Mucosa of stomach (tissue), 1 donor: ENCODE results near the gene RNF32.
"Not testable (repeated sequence)": the region's sequence is repeated elsewhere in the genome, so short reads cannot be mapped to it uniquely, and the experiment has no call there.

ENCODE experiments used
- H3K27me3 ChIP-seq: one replicate; pipeline ENCODE4 v1.7.0; 2013; ENCODE audit warnings: mild to moderate bottlenecking, low read length; ENCODE audit not compliant: control insufficient read depth, insufficient read depth
- H3K36me3 ChIP-seq: one replicate; pipeline ENCODE4 v1.7.0; 2013; ENCODE audit warnings: low read length; ENCODE audit not compliant: control insufficient read depth, insufficient read depth
- H3K4me1 ChIP-seq: one replicate; pipeline ENCODE4 v1.7.0; 2013; ENCODE audit warnings: mild to moderate bottlenecking, low read length; ENCODE audit not compliant: control insufficient read depth, insufficient read depth
- H3K4me3 ChIP-seq: one replicate; pipeline ENCODE4 v1.7.0; 2013; ENCODE audit warnings: low read length
- H3K9ac ChIP-seq: one replicate; pipeline ENCODE4 v1.7.0; 2013; ENCODE audit warnings: mild to moderate bottlenecking, low read length, moderate library complexity
- H3K9me3 ChIP-seq: one replicate; pipeline ENCODE4 v1.7.0; 2013; ENCODE audit warnings: mild to moderate bottlenecking, low read length, moderate library complexity; ENCODE audit not compliant: control insufficient read depth
- donor health status: Pancreatic carcinoma.

RNF32 gene

GRCh38 chr7:156673454-156673853, 32.9 kb downstream of the RNF32 start:
- Histone ChIP-seq H3K4me1 (peaks cover 2% of the 10 kb centered on the region), H3K27me3 (no peaks in the 10 kb centered on the region), H3K4me3 (no peak overlapping the region), H3K9me3 (no peaks in the 10 kb centered on the region), H3K36me3 (no peaks in the 10 kb centered on the region), H3K9ac (no peak overlapping the region)

DNA sequence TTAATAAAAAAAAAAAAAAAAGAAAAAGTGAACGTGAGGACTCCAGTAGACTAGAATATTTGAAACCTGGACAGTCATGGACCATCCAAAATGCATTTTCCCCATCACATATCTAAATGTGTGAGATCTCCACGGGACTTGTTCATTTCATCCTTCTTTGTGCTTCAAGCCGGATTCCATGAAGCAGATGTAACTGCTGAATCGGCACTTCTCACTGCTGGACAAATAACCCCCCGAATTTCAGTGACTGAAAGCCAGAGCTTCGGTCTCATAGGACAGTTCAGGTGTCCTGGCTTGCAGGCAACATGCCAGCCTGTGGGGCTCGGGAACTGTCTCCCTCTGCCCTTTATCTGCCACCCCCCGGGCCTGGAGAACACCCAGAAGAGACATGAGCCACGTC, 33.3 kb downstream of the RNF32 start:
- Histone ChIP-seq H3K9ac (no peak overlapping the region), H3K36me3 (no peaks in the 10 kb centered on the region)

GRCh38 chr7:156675721-156676120, 35.1 kb downstream of the RNF32 start:
- H3K27me3 ChIP-seq = no peaks in the 10 kb centered on the region
- no peaks in the 10 kb centered on the region for H3K9me3 ChIP-seq
- no peaks in the 10 kb centered on the region for H3K4me1 ChIP-seq
- H3K36me3 ChIP-seq = no peaks in the 10 kb centered on the region
- H3K4me3 ChIP-seq = no peak overlapping the region
- no peak overlapping the region for H3K9ac ChIP-seq

More for the DNA sequence above, 33.3 kb downstream of the RNF32 start:
- no peaks in the 10 kb centered on the region for H3K27me3 ChIP-seq
- H3K9me3 ChIP-seq = no peaks in the 10 kb centered on the region
- no peak overlapping the region for H3K4me3 ChIP-seq
- H3K4me1 ChIP-seq = no peaks in the 10 kb centered on the region

DNA sequence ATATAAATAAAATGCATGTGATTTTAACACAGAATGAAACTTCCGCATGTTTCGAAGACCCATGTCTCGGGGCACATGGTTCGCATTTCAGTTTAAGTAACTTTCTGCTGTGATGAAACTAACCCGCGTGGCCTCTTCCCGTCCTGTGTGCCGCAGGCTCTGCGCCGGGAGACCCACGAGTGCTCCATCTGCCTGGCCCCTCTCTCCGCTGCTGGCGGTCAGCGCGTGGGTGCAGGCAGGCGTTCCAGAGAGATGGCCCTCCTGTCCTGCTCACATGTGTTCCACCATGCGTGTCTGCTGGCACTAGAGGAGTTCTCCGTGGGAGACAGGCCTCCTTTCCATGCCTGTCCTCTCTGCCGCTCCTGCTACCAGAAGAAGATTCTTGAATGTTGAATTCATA, 35.7 kb downstream of the RNF32 start:
- Histone ChIP-seq H3K36me3 (no peaks in the 10 kb centered on the region), H3K9ac (no peak overlapping the region), H3K27me3 (no peaks in the 10 kb centered on the region), H3K4me3 (no peak overlapping the region), H3K4me1 (no peaks in the 10 kb centered on the region), H3K9me3 (no peaks in the 10 kb centered on the region)

- Histone ChIP-seq H3K4me1 (no peaks in the 10 kb centered on the region), H3K36me3 (no peaks in the 10 kb centered on the region), H3K9me3 (no peaks in the 10 kb centered on the region), H3K27me3 (no peaks in the 10 kb centered on the region), H3K9ac (no peak overlapping the region), H3K4me3 (no peak overlapping the region)
Measured at GRCh38 chr7:156677374-156678054, 36.9 kb downstream of the RNF32 start.

- Histone ChIP-seq H3K36me3 (no peaks in the 10 kb centered on the region), H3K9ac (no peak overlapping the region), H3K4me1 (no peaks in the 10 kb centered on the region), H3K4me3 (no peak overlapping the region), H3K27me3 (no peaks in the 10 kb centered on the region), H3K9me3 (no peaks in the 10 kb centered on the region)
Measured at GRCh38 chr7:156680281-156680680, 39.7 kb downstream of the RNF32 start.

DNA sequence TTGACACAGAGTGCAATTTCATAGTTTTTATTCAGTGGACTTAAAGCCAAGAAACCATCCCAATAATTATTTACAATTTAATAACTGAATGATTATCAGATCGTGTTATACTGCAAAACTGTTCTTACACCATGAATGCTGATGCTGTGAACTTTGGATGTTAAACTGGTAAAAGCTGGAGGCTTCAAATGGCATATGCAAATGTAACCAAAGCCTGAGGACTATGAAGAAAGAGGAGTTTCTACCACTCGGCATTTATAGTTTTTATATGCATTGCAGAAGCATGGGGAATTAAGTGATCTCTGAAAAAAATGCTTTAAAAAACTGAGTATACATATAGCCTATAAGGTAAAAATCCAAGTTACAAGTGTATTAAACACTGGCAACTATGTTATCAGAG, 42.4 kb downstream of the RNF32 start:
- Histone ChIP-seq H3K4me3 (no peak overlapping the region), H3K27me3 (no peaks in the 10 kb centered on the region), H3K4me1 (no peaks in the 10 kb centered on the region), H3K9me3 (no peaks in the 10 kb centered on the region), H3K36me3 (no peaks in the 10 kb centered on the region), H3K9ac (no peak overlapping the region)

GRCh38 chr7:156684251-156684650, 43.7 kb downstream of the RNF32 start:
- Histone ChIP-seq H3K9me3 (no peaks in the 10 kb centered on the region), H3K4me3 (no peak overlapping the region), H3K27me3 (no peaks in the 10 kb centered on the region), H3K4me1 (no peaks in the 10 kb centered on the region), H3K9ac (no peak overlapping the region), H3K36me3 (no peaks in the 10 kb centered on the region)

DNA sequence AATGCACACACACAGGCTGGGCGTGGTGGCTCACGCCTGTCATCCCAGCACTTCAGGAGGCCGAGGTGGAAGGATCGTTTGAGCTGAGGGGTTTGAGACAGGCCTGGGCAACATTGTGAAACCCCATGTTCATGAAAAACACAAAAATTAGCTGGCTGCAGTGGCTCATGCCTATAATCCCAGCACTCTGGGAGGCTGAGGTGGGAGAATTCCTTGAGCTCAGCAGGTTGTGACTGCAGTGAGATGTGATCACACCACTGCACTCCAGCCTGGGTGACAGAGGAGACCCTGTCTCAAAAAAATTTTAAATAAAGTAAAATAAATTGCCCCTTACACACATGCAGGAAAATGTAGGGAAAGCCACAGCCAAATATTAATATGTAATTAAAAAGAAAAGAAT, 44.1 kb downstream of the RNF32 start:
- H3K4me3 ChIP-seq = no peak overlapping the region
- no peaks in the 10 kb centered on the region for H3K9me3 ChIP-seq
- no peaks in the 10 kb centered on the region for H3K36me3 ChIP-seq
- H3K4me1 ChIP-seq = no peaks in the 10 kb centered on the region
- H3K9ac ChIP-seq = no peak overlapping the region
- H3K27me3 ChIP-seq = no peaks in the 10 kb centered on the region

GRCh38 chr7:156691764-156692163, 51.2 kb downstream of the RNF32 start:
- no peaks in the 10 kb centered on the region for H3K9me3 ChIP-seq
- H3K9ac ChIP-seq = no peak overlapping the region
- no peaks in the 10 kb centered on the region for H3K4me1 ChIP-seq
- no peaks in the 10 kb centered on the region for H3K27me3 ChIP-seq
- H3K36me3 ChIP-seq = no peaks in the 10 kb centered on the region
- H3K4me3 ChIP-seq = no peak overlapping the region

DNA sequence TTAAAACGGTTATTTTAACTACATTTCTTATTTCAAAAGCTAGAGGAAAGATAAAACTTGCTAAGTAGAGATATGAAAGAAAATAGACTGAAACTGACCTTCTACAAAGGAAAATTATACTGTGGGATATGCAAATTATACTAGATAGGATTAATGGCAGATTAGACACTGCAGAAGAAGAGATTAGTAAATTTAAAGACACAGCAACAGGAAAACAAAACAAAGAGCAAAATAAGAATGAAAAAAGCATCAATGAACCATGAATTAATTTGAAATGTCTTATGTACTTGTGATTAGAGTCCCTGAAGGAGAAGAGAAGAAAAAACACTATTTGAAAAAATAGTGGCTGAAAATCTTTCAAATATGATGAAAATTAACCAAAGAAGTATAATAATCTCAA, 52.3 kb downstream of the RNF32 start:
- no peaks in the 10 kb centered on the region for H3K27me3 ChIP-seq
- no peak overlapping the region for H3K9ac ChIP-seq
- H3K9me3 ChIP-seq = no peaks in the 10 kb centered on the region

GRCh38 chr7:156693627-156694026, 53.1 kb downstream of the RNF32 start:
- Histone ChIP-seq H3K9ac (no peak overlapping the region), H3K4me1 (no peaks in the 10 kb centered on the region), H3K36me3 (no peaks in the 10 kb centered on the region), H3K4me3 (no peak overlapping the region), H3K9me3 (no peaks in the 10 kb centered on the region), H3K27me3 (no peaks in the 10 kb centered on the region)

More for the DNA sequence above, 52.3 kb downstream of the RNF32 start:
- Histone ChIP-seq H3K36me3 (no peaks in the 10 kb centered on the region), H3K4me1 (no peaks in the 10 kb centered on the region), H3K4me3 (no peak overlapping the region)

GRCh38 chr7:156697283-156697682, 56.7 kb downstream of the RNF32 start:
- not testable (repeated sequence) for H3K9ac ChIP-seq, H3K9me3 ChIP-seq, H3K36me3 ChIP-seq, H3K4me3 ChIP-seq, H3K27me3 ChIP-seq, H3K4me1 ChIP-seq
